NT2/D1 (cell line): Measurements from ENCODE around the gene PDCL3.
A peak's percentile ranks its signal among the peaks of the same experiment; 100 is the strongest.

Experiments used
- DNase-seq: peaks from one replicate; pipeline ENCODE4 v3.0.0-alpha.2; 2011; ENCODE audit warnings: low read depth, low spot score
- H3K27me3 ChIP-seq: 2 replicates; pipeline ENCODE4 v1.6.0; 2011; ENCODE audit warnings: mild to moderate bottlenecking; ENCODE audit not compliant: insufficient read length, insufficient read depth
- H3K36me3 ChIP-seq: 2 replicates; pipeline ENCODE4 v1.6.1; 2011; ENCODE audit warnings: mild to moderate bottlenecking, low read length, mixed read lengths; ENCODE audit not compliant: insufficient read depth, insufficient read length
- H3K4me1 ChIP-seq: 2 replicates; pipeline ENCODE4 v1.5.1; 2011; ENCODE audit not compliant: insufficient read depth, insufficient read length
- H3K4me3 ChIP-seq: 2 replicates; pipeline ENCODE4 v1.5.1; 2011; ENCODE audit warnings: low read depth; ENCODE audit not compliant: insufficient read length
- H3K9ac ChIP-seq: 2 replicates; pipeline ENCODE4 v1.6.0; 2011; ENCODE audit warnings: low read depth; ENCODE audit not compliant: insufficient read length
- H3K9me3 ChIP-seq: 2 replicates; pipeline ENCODE4 v1.5.1; 2011; ENCODE audit warnings: mild to moderate bottlenecking, low read length; ENCODE audit not compliant: insufficient read depth
- SUZ12 ChIP-seq: IDR thresholded peaks from 2 replicates; pipeline ENCODE4 v1.6.1; 2011; ENCODE audit not compliant: insufficient read length, insufficient read depth; ENCODE audit errors: extremely low read depth
- YY1 ChIP-seq: IDR thresholded peaks from 2 replicates; pipeline ENCODE4 v1.6.1; 2011; ENCODE audit not compliant: insufficient read length, insufficient read depth
- ZNF274 ChIP-seq: IDR thresholded peaks from 2 replicates; pipeline ENCODE4 v1.6.1; 2011; ENCODE audit warnings: mild to moderate bottlenecking, low read depth, low read length

The PDCL3 gene

GRCh38 chr2:100599566-100599965 lies 36.8 kb downstream of the PDCL3 start:
- H3K9ac ChIP-seq: no peak overlapping the region
- H3K9me3 ChIP-seq: no peaks in the 10 kb centered on the region
- no peaks in the 10 kb centered on the region for H3K36me3 ChIP-seq
- no peaks in the 10 kb centered on the region for H3K27me3 ChIP-seq
- TF ChIP-seq SUZ12 (no peak), YY1 (no peak), ZNF274 (no peak)
- H3K4me1 ChIP-seq: peaks cover 5% of the 10 kb centered on the region
- no peak overlapping the region for H3K4me3 ChIP-seq
- no peak for DNase-seq

GRCh38 chr2:100601661-100602060 lies 38.9 kb downstream of the PDCL3 start:
- TF ChIP-seq ZNF274 (no peak), YY1 (no peak), SUZ12 (no peak)
- no peaks in the 10 kb centered on the region for H3K36me3 ChIP-seq
- no peak for DNase-seq
- peaks cover 5% of the 10 kb centered on the region for H3K4me1 ChIP-seq
- H3K4me3 ChIP-seq: no peak overlapping the region
- no peak overlapping the region for H3K9ac ChIP-seq
- H3K9me3 ChIP-seq: no peaks in the 10 kb centered on the region
- no peaks in the 10 kb centered on the region for H3K27me3 ChIP-seq

- DNase-seq: no peak
- no peaks in the 10 kb centered on the region for H3K36me3 ChIP-seq
Observed at GRCh38 chr2:100603414-100603813, 40.6 kb downstream of the PDCL3 start.

GRCh38 chr2:100603948-100604633 lies 41.3 kb downstream of the PDCL3 start:
- no peak overlapping the region for H3K4me3 ChIP-seq
- no peaks in the 10 kb centered on the region for H3K36me3 ChIP-seq
- H3K4me1 ChIP-seq: peaks cover 5% of the 10 kb centered on the region
- peak; percentile 47 for DNase-seq
- TF ChIP-seq SUZ12 (no peak), YY1 (no peak), ZNF274 (no peak)
- H3K27me3 ChIP-seq: no peaks in the 10 kb centered on the region
- no peak overlapping the region for H3K9ac ChIP-seq
- no peaks in the 10 kb centered on the region for H3K9me3 ChIP-seq

More at GRCh38 chr2:100603414-100603813, 40.6 kb downstream of the PDCL3 start:
- Histone ChIP-seq H3K9me3 (no peaks in the 10 kb centered on the region), H3K4me3 (no peak overlapping the region), H3K4me1 (peaks cover 5% of the 10 kb centered on the region), H3K9ac (no peak overlapping the region), H3K27me3 (no peaks in the 10 kb centered on the region)
- TF ChIP-seq SUZ12: no peak
- TF ChIP-seq YY1: no peak
- no peak for TF ChIP-seq ZNF274

GRCh38 chr2:100606332-100606725 lies 43.5 kb downstream of the PDCL3 start:
- no peak overlapping the region for H3K4me3 ChIP-seq
- H3K9ac ChIP-seq: no peak overlapping the region
- peaks cover 5% of the 10 kb centered on the region for H3K4me1 ChIP-seq
- no peak for DNase-seq
- TF ChIP-seq SUZ12 (no peak), ZNF274 (no peak), YY1 (no peak)
- no peaks in the 10 kb centered on the region for H3K27me3 ChIP-seq
- H3K9me3 ChIP-seq: no peaks in the 10 kb centered on the region
- H3K36me3 ChIP-seq: no peaks in the 10 kb centered on the region

GRCh38 chr2:100606726-100607343 lies 44.0 kb downstream of the PDCL3 start:
- DNase-seq: peak; percentile 39
- Histone ChIP-seq H3K36me3 (no peaks in the 10 kb centered on the region), H3K9ac (no peak overlapping the region), H3K4me1 (peaks cover 5% of the 10 kb centered on the region), H3K9me3 (no peaks in the 10 kb centered on the region), H3K4me3 (no peak overlapping the region), H3K27me3 (no peaks in the 10 kb centered on the region)
- TF ChIP-seq ZNF274 (no peak), YY1 (no peak), SUZ12 (no peak)

GRCh38 chr2:100610381-100610831 lies 47.6 kb downstream of the PDCL3 start:
- no peaks in the 10 kb centered on the region for H3K36me3 ChIP-seq
- H3K4me3 ChIP-seq: no peak overlapping the region
- H3K4me1 ChIP-seq: peaks cover 3% of the 10 kb centered on the region
- H3K27me3 ChIP-seq: no peaks in the 10 kb centered on the region
- TF ChIP-seq SUZ12: no peak
- TF ChIP-seq ZNF274: no peak
- TF ChIP-seq YY1: no peak
- DNase-seq: peak; percentile 68
- no peaks in the 10 kb centered on the region for H3K9me3 ChIP-seq
- no peak overlapping the region for H3K9ac ChIP-seq
